CD4-positive, alpha-beta T cell treated with Interleukin-15 for 1 hour (primary cell): ENCODE measurements around the gene MCUB.
"Not testable (repeated sequence)": the region's sequence is repeated elsewhere in the genome, so short reads cannot be mapped to it uniquely, and the experiment has no call there.

Experiments
- DNase-seq: peaks from one replicate; pipeline ENCODE4 v3.0.0-alpha.2; 2020

The MCUB gene

DNA sequence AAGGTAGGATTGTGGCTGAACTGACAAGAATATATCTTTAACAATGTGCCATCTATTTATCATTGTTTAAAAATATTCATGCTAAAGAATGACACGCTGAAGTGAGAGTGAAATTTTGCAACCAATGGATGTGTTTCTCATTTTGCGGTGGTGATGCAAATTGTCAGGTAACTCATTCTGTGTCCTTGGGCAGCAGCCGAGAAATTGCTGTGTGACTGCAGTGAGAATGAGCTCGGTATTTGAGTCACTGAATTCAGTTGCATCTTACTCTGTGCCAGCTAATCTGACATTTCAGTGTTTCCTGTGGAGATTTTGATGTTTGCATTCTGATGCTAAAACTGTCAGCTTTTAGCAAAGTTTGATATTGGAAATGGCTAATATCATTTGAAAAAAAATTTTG lies 28.1 kb downstream of the MCUB start:
- no peak for DNase-seq

DNA sequence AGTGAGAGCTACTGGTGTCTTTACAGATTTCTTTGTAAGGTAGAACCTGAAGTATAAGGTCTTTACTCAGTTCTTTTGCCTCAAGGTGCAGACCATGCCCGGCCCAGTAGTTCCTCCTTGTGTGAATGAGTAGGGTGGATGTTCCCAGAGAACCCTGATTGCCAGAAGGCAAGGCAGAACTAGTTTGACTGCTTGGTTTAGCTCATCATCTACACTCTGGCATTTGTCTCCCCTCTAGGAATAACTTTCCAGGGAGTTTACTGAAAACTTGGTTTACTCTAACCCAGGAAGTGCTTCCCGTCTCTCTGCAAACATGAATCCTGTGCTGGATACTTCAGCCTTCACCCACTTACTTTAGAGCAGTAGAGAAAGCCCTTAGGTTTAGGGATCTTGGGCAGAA lies 29.1 kb downstream of the MCUB start:
- DNase-seq = no peak

DNA sequence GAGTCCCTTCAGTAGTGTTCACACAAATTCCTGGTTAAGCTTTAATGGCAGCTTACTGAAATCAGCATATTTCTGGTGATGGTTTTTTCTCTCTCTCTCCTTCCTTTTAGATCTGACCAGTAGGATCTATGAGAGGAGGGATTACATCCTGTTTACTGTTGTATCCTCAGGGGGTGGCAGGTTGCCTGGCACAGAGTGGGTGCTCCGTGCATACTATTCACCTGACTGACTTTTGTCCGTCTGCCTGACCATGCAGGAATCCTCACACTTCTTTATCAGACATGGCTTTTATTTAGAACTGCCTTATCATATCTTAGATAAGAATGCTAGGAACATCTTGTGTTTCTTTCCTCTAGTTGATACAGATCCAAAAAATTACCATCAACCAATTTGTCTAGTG lies 29.6 kb downstream of the MCUB start:
- DNase-seq = no peak

DNA sequence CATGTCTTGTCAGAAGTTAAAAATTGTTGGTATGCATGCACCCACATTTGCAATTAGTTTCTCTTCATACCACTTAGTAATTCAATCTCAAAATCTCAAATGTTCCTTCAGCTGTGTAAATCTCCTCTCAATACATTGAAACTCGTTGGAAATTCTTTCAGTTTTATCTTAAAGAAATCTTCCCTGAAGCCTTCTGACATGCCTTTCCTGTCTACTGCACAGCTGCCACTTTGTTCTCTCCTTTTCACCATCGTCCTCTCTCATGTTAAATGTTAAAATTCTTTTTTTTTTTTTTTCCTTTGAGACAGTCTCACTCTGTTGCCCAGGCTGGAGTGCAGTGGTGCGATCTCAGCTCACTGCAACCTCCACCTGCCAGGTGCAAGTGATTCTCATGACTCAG lies 30.9 kb downstream of the MCUB start:
- no peak for DNase-seq

DNA sequence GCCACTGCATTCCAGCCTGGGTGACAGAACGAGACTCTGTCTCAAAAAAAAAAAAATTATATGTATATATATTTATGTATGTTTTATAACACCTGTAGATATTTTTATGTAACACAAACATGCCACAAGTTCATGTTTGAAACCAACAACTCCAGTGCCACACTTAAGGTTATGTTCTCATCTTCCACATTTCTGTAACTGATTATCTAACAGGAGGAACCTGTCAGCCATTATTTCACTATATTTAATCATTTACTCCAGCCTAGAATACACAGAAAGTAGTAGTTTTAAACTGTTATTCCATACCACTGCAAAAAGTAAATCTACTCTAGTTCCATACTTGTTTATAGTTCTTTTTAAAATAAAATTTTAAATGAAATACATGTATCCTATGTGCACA lies 32.3 kb downstream of the MCUB start:
- DNase-seq = no peak

DNA sequence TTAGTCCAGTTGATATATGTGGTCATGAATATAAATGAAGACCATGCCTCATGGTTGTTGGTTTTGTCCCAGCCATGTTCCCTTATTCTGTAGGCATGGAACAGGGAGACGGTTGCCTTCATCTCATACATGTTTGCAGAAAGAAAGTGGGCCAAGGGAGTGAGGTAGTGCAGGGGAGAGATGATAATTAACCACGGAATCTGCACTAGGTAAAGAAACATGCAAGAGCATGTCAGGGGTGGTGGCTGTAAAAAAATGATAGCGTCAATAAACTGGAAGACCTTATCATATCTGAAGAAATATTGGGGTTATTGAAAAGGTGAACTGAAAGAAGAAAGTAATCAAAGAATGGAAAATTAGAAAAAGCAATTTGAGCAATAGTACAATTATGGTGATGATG lies 35.1 kb downstream of the MCUB start:
- DNase-seq = not testable (repeated sequence)

DNA sequence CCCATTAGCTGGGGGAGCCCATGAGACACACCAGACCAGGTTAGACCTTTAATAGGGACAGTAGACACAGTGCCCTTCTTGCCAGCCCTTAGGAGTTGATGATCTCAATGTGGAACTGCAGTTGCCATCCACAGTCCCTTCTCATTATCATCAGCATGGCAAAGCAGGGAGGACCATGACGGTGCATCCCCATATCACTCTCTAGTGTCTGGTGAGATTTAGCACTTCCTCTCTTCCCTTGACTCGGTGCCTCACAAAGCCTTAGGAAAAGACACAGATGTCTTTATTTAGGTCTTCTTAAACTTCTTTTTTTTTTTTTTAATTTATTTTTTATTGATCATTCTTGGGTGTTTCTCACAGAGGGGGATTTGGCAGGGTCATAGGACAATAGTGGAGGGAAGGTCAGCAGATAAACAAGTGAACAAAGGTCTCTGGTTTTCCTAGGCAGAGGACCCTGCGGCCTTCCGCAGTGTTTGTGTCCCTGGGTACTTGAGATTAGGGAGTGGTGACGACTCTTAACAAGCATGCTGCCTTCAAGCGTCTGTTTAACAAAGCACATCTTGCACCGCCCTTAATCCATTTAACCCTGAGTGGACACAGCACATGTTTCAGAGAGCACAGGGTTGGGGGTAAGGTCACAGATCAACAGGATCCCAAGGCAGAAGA lies 36.5 kb downstream of the MCUB start:
- not testable (repeated sequence) for DNase-seq

DNA sequence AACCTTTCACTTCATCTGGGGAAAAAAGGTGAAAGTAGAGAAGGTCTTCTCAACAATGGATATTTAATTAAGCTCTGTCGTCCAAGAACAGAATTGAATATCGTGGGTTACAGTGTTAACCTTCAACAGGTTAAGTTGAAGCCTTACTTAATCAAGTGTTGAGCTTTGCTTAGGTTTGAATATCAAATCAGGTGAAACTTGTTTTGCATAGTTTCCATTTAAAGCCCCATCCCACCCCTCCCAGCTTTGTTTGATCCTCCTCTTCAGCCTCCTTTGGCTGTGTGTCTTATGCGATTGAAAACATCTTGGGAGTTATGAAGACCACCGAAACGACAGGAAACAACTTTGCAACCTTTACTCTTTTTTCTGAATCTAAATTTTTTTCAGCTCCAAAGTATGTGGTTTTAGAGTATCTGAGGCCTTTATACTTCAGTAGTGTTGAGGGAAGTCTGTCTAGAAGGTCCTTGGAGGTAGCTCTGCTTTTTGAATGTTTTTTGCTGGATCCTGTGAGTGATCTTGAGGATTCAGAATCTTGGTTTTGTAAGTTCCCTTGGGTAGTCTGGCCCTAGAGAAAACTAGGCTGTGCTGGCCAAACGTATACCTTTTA lies 39.1 kb downstream of the MCUB start:
- no peak for DNase-seq

DNA sequence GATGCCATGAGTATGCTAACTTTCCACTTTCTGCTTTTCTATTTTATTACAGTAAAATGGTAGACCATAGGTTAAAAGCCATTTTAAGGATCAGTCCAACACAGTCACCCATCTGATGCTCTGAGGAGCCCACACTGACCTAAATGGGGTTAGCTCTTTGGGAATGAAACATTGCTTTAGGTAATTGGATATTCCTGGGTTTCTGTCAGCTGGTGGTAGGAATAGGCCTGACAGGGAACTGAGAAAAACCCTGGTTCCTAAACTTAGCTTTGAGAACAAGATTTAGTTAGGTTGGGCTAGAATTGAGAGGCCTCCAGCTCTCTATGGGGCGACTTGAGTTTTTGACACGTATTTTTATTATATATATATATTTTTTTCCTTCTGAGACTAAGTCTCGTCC lies 40.4 kb downstream of the MCUB start:
- DNase-seq = no peak

DNA sequence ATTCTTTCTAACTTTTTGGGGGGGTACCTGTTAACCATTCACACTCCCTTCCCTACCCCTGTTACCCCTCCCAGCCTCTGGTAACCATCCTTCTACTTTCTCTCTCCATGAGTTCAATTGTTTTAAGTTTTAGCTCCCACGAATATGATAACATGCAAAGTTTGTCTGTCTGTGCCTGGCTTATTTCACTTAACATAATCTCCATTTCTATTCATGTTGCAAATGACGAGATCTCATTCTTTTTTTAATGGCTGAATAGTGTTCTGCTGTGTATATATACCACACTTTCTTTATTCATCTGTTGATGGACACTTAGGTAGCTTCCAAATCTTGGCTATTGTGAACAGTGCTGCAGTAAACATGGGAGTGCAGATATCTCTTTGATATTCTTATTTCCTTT lies 41.3 kb downstream of the MCUB start:
- no peak for DNase-seq

DNA sequence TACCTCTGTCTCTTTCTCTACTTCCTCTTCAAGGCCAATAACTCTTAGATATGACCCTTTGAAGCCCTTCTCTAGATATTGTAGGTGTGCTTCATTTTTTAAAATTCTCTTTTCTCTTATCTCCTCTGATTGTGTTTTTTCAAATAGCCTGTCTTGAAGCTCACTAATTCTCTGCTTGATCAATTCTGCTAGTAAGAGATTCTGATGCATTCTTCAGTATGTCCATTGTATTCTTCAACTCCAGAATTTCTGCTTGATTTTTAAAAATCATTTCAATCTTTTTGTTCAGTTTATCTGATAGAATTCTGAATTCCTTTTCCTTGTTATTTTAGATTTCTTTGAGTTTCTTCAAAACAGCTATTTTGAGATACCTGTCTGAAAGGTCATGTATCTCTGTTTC lies 47.9 kb downstream of the MCUB start:
- no peak for DNase-seq

DNA sequence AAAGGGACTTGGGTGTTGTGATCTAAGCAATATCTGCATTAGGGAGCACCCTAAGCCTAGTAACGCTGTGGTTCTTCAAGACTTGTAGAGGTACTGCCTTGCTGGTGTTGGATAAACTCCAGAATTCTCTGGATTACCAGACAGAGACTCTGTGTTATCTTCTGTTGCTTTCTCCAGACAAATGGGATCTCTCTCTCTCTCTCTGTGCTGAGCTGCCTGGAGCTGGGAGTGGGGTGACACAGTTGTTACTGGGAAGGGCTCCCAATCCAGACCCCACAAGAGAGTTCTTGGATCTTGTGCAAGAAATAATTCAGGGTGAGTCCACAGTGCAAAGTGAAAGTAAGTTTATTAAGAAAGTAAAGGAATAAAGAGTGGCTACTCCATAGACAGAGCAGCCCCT lies 48.8 kb downstream of the MCUB start:
- no peak for DNase-seq

DNA sequence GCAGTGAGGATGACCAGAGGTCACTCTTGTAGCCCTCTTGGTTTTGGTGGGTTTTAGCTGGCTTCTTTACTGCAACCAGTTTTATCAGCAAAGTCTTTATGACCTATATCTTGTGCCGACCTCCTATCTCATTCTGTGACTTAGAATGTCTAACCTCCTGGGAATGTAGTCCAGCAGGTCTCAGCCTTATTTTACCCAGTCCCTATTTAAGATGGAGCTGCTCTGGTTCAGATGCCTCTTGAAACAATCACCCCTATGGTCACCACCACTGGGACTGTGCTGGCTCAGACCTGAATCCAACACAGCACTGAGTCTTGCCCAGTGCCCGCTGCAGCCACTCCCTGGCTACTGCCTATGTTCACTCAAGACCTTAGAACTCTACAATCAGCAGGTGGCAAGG lies 49.4 kb downstream of the MCUB start:
- DNase-seq = no peak

DNA sequence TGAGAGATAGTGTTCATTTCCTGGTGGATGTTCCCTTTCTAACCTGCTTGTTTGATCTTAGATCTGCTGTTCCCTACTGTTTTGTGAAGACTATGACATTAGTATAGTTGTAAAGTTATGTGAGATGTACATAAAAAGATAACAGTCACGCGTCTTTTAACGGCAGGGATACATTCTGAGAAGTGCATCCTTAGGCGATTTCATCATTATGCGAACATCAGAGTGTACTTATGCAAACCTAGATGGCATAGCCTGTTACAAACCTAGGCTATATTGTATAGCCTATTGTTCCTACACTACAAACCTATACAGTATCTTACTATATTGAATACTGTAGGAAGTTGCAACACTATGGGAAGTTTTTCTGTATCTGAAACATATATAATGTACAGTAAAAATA lies 50.4 kb downstream of the MCUB start:
- no peak for DNase-seq

DNA sequence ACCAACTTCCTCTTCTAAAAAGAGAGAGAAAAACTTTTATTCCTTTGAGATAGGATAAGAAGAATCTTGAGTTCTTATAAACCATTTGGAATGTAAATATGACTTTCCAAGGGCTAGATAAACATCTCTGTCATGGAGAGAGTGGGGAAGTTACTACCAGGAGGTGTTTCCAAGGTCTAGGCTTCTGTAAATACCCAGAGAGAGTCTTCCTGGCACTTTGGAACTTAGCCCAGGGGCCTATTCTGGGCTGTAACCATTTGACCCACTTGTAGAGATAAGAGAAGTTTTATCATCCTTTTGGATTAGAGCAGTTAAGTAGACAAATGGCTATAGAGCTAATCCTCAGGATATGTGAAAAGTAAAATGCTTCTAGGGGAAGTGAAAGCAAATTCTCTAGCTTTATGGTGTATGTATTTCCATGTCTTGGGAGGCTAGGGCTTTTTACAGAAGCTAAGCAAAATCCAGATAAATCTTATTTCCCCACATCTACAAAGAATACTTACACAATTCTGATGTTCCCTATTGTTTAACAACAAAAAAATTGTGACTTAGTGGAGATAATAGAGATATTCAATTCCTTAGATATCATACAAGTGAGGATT lies 51.1 kb downstream of the MCUB start:
- DNase-seq = no peak

DNA sequence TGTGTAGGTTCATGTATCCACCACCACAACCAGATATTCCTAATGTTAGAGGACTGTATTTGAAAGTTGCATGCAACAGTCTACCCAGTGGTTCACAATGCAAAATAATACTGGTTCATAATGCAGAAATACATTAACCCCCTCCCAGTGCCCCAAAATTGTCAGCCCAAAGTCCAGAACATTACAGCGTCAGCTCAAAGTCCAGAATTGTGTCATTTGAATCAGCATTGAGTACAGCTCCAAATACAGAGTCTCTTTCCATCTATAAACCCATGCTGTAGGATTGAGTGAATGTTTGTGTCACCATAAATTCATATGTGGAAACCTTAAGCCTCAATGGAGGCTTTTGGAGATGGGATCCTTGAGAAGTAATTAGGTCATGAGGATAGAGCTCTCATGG lies 54.0 kb downstream of the MCUB start:
- DNase-seq = no peak

DNA sequence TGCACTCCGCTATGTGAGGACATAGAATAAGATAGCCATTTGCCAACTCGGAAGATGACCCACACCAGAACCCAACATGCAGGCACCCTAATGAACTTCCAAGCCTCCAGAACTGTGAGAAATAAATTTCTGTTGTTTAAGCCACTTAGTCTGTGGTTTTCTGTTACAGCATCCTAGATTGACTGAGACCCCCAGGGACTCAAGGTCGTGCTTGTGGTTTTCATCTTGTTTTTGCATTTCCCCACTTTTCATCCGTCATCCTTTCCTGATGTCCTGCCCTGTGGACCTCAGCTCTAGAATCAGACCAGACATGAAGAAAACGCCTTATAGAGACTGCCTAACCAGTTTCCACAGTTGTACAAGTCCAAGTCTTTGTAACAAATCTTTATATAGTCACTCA lies 54.4 kb downstream of the MCUB start:
- DNase-seq = no peak

DNA sequence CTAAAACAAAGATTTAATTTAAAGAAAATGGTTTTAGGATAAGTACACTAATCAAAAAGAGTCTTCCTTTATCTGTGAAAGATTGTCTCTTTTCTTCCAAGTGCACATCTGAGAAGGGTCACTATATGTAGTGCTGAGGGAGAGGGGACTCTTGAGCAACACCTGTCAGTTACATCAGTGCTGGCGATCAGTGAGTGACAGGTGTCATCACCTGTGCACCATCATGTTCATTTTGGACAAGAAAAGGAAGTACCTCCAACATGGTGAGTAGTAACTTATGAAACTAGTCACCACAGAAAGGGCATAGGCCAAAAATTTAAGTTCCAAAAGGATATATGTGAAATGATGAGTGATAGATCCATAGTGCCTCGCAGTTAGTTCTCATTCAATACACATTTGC lies 55.7 kb downstream of the MCUB start:
- no peak for DNase-seq

DNA sequence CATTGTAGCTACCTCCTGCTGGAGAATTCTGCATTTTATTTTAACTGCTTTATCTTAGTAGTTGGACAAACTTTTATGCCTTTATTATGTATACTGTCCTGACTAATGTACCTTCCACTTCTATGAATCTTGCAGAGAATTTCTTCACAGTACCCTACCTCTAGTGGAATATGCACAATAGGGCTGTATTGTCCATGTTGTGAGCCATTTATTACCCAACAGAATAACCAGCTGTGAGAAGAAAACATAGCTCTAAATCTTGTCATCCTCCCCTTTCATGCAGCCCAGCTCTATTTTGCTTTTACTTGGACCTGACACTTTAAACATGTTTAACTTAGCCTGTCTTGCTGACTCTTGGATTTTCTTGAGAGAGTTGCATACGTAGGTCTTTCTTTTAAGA lies 56.2 kb downstream of the MCUB start:
- no peak for DNase-seq

DNA sequence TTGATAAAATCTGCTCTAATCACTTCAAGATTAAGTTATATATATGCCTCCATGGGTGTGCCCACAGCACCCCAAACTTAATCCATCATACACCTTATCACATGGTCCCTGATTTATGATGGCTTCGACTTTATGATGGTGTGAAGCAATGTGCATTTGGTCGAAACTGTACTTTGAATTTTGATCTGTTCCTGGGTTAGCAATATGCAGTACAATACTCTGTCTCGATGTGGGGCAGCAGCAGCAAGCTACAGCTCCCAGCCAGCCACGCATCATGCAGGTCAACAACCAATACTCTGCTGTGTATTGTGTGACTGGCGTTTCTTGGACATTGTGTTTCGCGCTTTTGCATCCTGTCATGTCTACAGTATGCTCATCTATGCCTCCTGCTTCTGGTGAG lies 62.6 kb downstream of the MCUB start:
- no peak for DNase-seq

DNA sequence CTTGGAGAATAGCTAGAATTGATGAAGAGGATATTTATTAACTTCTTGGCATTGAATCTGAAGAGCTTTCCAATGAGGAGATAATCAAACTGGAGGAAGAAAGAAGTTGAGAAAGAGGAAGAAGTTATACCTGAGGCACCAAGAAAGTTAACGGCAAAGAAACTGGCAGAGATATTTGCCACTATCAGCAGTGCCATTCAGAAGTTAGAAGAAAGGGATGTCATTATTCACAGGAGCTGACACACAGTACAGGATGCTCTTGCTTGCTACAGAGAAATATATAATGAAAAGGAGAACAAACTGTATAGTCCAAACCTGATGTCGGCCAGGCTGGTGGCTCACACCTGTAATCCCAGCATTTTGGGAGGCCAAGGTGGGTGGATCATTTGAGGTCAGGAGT lies 64.5 kb downstream of the MCUB start:
- no peak for DNase-seq

DNA sequence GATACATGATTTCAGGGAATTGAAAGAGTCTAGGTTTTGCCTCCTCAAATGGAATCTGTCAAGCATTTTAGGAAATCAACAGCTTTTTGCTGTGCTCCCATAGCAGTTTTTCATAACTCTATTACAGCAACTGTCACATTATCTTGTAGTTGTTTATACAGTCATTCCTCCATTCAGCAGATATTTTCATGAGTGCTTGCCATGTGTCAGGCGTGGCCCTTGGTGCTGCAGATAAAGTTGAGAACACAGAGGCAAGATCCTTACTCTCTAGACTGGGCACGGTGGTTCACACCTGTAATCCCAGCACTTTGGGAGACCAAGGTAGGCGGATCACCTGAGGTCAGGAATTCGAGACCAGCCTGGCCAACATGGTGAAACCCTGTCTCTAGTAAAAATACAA lies 67.3 kb downstream of the MCUB start:
- DNase-seq = no peak

DNA sequence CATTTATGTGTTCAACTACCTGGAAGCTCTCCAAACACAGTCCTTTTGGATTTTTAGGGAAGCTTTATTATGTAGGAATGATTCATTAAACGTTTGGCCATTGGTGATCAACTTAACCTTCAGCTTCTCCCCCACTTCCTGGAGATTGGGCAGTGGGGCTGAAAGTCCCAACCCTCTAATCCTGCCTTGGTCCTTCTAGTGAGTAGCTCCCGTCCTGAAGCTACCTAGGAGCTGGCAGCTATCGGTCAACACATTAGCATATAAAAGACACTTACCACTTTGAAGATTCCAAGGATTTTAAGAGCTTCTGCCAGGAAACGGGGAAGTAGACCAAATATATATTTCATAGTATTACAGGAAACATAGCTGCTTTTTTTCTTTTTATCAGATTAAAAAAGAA lies 69.7 kb downstream of the MCUB start:
- no peak for DNase-seq

DNA sequence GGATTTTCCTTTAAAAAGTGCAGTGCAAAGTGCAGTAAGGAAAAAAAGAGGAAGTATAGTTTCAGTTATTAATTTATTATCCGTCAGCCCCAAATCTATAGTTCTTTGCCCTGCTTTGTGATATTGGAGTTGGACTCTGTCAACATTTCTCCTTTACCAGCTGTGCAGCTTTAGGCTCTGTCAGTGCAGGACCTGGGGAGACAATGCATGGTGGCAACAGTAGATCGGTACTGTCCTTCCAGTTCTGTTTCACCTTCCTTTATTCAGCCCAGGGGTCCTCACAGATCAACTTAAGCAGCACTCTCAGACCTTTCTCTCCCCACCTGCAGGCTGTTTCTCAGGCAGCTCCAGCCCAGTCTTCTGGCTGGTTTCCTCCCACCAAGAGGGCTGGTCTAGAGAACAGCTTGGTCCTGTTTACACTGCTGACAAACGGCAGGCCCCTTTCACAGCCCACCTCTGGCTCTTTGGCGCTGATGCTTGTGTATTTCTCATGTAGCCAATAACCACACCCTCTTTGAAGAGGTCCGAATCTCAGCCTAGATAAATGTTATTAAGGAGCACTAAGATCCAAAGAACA lies 71.6 kb downstream of the MCUB start:
- no peak for DNase-seq

DNA sequence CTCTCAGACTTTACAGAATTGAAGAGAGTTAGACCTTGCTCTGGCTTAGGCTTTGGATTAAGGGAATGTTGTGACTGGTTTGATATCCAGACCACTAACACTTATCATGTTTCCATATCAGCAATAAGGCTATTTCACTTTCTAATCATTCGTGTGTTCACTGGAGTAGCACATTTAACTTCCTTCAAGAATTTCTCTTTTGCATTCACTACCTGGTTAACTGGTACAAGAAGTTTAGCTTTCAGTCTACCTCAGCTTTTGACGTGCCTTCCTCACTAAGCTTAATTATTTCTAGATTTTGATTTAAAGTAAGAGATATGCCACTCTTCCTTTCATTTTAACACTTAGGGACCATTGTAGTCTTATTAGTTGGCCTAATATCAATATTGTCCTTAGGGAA lies 80.6 kb downstream of the MCUB start:
- DNase-seq = no peak
